Measurements from ENCODE around the gene IL33. TPM values are rescaled to one million over a fixed set of nuclear protein-coding genes. Genes with fewer than 3 reads are reported as not detected.

IL33 gene
- total RNA-seq, 1 experiment from 2014 or later: 2.7 TPM

DNA sequence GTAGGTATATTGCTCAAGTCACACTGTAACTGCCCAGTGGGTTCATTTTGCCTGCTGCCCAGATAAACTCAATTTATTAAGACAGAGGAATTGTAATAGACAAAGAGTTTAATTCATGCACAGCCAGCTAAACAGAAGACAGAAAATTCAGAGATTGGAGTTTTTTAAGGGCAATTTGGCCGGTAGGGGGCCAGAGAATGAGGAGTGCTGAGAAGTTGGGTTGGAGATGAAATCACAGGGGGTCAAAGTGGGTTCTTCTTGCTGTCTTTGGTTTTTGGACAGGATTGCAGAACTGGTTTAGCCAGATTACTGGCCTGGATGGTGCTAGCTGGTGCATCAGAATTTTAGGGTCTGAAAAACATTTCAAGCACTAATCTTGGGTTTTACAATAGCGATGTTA lies 20.7 kb upstream of the IL33 start:
- H3K27ac ChIP-seq (ENCODE audit: low read length): peak overlapping the region; percentile 96
- peak overlapping the region; percentile 21; the same call in 1 of the 2 replicates for H3K9ac ChIP-seq (ENCODE audit: low read length)
- H3K4me2 ChIP-seq (ENCODE audit: low read length): no peak overlapping the region
- intact Hi-C loops (cut with micrococcal nuclease): loop anchor here (5.0 to 10.0 kb wide), 2 partner anchors 90 to 138 kb away; no protein-coding TSS in a partner anchor
- DNase-seq (peak; percentile 53), ATAC-seq (no peak)
- no peaks in the 10 kb centered on the region for H3K9me3 ChIP-seq (ENCODE audit: low read length)
- no TSS peak for BruUV-seq (replicated peaks)
- TF ChIP-seq, protein P1, sequence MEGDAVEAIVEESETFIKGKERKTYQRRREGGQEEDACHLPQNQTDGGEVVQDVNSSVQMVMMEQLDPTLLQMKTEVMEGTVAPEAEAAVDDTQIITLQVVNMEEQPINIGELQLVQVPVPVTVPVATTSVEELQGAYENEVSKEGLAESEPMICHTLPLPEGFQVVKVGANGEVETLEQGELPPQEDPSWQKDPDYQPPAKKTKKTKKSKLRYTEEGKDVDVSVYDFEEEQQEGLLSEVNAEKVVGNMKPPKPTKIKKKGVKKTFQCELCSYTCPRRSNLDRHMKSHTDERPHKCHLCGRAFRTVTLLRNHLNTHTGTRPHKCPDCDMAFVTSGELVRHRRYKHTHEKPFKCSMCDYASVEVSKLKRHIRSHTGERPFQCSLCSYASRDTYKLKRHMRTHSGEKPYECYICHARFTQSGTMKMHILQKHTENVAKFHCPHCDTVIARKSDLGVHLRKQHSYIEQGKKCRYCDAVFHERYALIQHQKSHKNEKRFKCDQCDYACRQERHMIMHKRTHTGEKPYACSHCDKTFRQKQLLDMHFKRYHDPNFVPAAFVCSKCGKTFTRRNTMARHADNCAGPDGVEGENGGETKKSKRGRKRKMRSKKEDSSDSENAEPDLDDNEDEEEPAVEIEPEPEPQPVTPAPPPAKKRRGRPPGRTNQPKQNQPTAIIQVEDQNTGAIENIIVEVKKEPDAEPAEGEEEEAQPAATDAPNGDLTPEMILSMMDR (conservative IDR thresholded peaks at IDR 0.05; ENCODE audit: low read depth, low read length): peak; percentile 62
- TF ChIP-seq EZH2 (IDR thresholded peaks at IDR 0.05; ENCODE audit: low read length, unreplicated experiment): no peak
- no peaks in the 10 kb centered on the region for H3K79me2 ChIP-seq (ENCODE audit: low read length)
- H3K27me3 ChIP-seq (ENCODE audit: low read length): no peaks in the 10 kb centered on the region
- H3K4me1 ChIP-seq (ENCODE audit: insufficient read depth, low read length): peaks cover 53% of the 10 kb centered on the region
- H3K9me2 ChIP-seq (replicated peaks; ENCODE audit: low read length): no peaks in the 10 kb centered on the region
- ChIA-PET POLR2A (ENCODE audit: unreplicated experiment) (no interaction called here), CTCF (no interaction called here)
- H3F3A ChIP-seq (ENCODE audit: low read length, unreplicated experiment): peaks cover 7% of the 10 kb centered on the region
- no peak overlapping the region for H3K4me3 ChIP-seq (ENCODE audit: low read length)
- H4K20me1 ChIP-seq (ENCODE audit: low read length): no peaks in the 10 kb centered on the region
- no peak overlapping the region for H2AFZ ChIP-seq (ENCODE audit: low read length)
- no peaks in the 10 kb centered on the region for H3K36me3 ChIP-seq (ENCODE audit: low read depth, low read length)

DNA sequence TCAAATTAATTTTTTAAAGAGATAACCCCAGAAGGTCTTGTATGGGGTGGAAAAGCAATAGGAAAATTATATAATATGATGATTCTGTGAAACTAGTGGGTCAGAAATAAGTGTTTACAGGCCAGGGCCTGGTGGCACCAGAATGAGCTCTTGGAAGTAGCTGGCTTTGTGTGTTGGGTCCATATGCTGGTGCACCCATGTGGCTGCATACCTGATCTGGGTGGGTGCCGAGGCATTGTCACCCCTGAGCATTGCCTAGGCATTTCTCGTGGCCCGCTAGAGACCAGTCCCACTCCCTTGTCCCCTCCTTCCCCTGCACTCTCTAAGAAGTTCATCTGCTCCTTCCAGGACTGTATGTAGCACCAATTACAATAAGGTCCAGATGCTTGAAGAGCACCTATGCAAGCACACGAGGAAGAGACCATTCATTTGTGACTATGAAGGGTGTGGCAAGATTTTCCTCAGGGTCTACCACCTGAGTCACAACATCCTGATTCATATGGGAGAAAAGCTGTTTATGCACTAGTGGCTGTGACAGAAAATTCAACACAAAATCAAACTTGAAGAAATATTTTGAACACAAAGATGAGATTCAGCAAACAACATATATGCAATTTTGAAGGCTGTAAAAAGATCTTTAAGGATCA lies 19.8 kb upstream of the IL33 start:
- DNase-seq (peak; percentile 60), ATAC-seq (no peak)
- H3K27me3 ChIP-seq (ENCODE audit: low read length): no peaks in the 10 kb centered on the region
- H3K36me3 ChIP-seq (ENCODE audit: low read depth, low read length): no peaks in the 10 kb centered on the region
- CTCF ChIA-PET: no interaction called here
- peak overlapping the region; percentile 96 for H3K27ac ChIP-seq (ENCODE audit: low read length)
- H3K4me1 ChIP-seq (ENCODE audit: insufficient read depth, low read length): peaks cover 53% of the 10 kb centered on the region
- no TSS peak for BruUV-seq (replicated peaks)
- peaks cover 7% of the 10 kb centered on the region for H3F3A ChIP-seq (ENCODE audit: low read length, unreplicated experiment)
- intact Hi-C loops (cut with micrococcal nuclease): loop anchor here (5.0 to 10.0 kb wide), 2 partner anchors 91 to 139 kb away; no protein-coding TSS in a partner anchor
- POLR2A ChIA-PET (ENCODE audit: unreplicated experiment): no interaction called here
- H3K9ac ChIP-seq (ENCODE audit: low read length): peak overlapping the region; percentile 74; the same call in 1 of the 2 replicates
- H4K20me1 ChIP-seq (ENCODE audit: low read length): no peaks in the 10 kb centered on the region
- peak overlapping the region; percentile 31 for H3K4me2 ChIP-seq (ENCODE audit: low read length)
- H3K9me2 ChIP-seq (replicated peaks; ENCODE audit: low read length): no peaks in the 10 kb centered on the region
- no peaks in the 10 kb centered on the region for H3K9me3 ChIP-seq (ENCODE audit: low read length)
- H3K79me2 ChIP-seq (ENCODE audit: low read length): no peaks in the 10 kb centered on the region
- no peak overlapping the region for H2AFZ ChIP-seq (ENCODE audit: low read length)
- TF ChIP-seq EZH2phosphoT487 (IDR thresholded peaks at IDR 0.05; ENCODE audit: borderline replicate concordance, low read length) (no peak), EZH2 (IDR thresholded peaks at IDR 0.05; ENCODE audit: low read length, unreplicated experiment) (no peak)
- TF ChIP-seq, protein P1 (conservative IDR thresholded peaks at IDR 0.05; ENCODE audit: low read depth, low read length): no peak
- no peak overlapping the region for H3K4me3 ChIP-seq (ENCODE audit: low read length)

DNA sequence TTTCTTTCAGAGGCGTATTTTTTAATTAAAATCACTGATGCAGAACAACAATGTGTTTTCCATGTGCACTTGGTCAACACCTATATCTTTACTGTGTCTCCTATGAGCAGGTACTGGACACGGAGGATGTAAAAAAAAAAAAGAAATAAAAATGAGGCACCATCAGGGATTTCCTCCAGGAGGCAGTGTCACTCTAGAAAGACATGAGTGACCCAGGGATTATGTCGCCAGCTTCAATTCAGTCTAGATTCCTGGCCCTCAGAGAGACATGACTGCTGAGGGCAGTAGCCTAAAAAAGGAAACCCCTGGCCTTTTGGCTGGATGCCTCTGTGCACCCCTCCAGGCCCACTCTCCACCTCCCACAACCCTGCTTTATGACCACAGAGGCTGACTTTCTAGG lies 18.3 kb upstream of the IL33 start:
- Histone ChIP-seq H3K4me1 (ENCODE audit: insufficient read depth, low read length) (peaks cover 53% of the 10 kb centered on the region), H3K4me2 (ENCODE audit: low read length) (peak overlapping the region; percentile 56), H3K27ac (ENCODE audit: low read length) (peak overlapping the region; percentile 96), H3K27me3 (ENCODE audit: low read length) (no peaks in the 10 kb centered on the region), H2AFZ (ENCODE audit: low read length) (no peak overlapping the region), H3K79me2 (ENCODE audit: low read length) (no peaks in the 10 kb centered on the region), H3K36me3 (ENCODE audit: low read depth, low read length) (no peaks in the 10 kb centered on the region), H3K9me3 (ENCODE audit: low read length) (no peaks in the 10 kb centered on the region), H3F3A (ENCODE audit: low read length, unreplicated experiment) (peaks cover 7% of the 10 kb centered on the region), H3K9me2 (replicated peaks; ENCODE audit: low read length) (no peaks in the 10 kb centered on the region), H3K4me3 (ENCODE audit: low read length) (no peak overlapping the region), H4K20me1 (ENCODE audit: low read length) (no peaks in the 10 kb centered on the region), H3K9ac (ENCODE audit: low read length) (peak overlapping the region; percentile 74)
- ChIA-PET CTCF (interaction anchor here (2.1 kb wide), 1 partner anchor 109 kb away, joined by 22 read pairs; no protein-coding TSS in a partner anchor), POLR2A (ENCODE audit: unreplicated experiment) (no interaction called here)
- no peak for ATAC-seq
- peak; percentile 50 for DNase-seq
- intact Hi-C loops (cut with micrococcal nuclease): loop anchor here (5.0 to 10.0 kb wide), 2 partner anchors 93 to 140 kb away; no protein-coding TSS in a partner anchor
- no TSS peak for BruUV-seq (replicated peaks)
- TF ChIP-seq EZH2phosphoT487 (IDR thresholded peaks at IDR 0.05; ENCODE audit: borderline replicate concordance, low read length) (no peak), EZH2 (IDR thresholded peaks at IDR 0.05; ENCODE audit: low read length, unreplicated experiment) (no peak)
- TF ChIP-seq, protein P1 (conservative IDR thresholded peaks at IDR 0.05; ENCODE audit: low read depth, low read length): peak; percentile 53
